ENCODE results near the gene BID.
"Not testable (repeated sequence)": the region's sequence is repeated elsewhere in the genome, so short reads cannot be mapped to it uniquely, and the experiment has no call there.

The BID gene

GRCh38 chr22:17705546-17705945, 68.7 kb downstream of the BID start:
- Histone ChIP-seq H3K36me3 (ENCODE audit: control insufficient read depth, insufficient read depth, low read length) (no peaks in the 10 kb centered on the region; the same call in 1 of the 2 replicates), H3K27me3 (replicated peaks; ENCODE audit: control insufficient read depth, insufficient read depth, low read length) (no peaks in the 10 kb centered on the region), H3K4me3 (replicated peaks; ENCODE audit: low read depth, low read length) (no peak overlapping the region)
- DNase-seq (ENCODE audit: extremely low read depth, insufficient read length): no peak
- TF ChIP-seq CTCF (IDR thresholded peaks at IDR 0.05; ENCODE audit: insufficient read depth, low read length, poor library complexity, severe bottlenecking): no peak

DNA sequence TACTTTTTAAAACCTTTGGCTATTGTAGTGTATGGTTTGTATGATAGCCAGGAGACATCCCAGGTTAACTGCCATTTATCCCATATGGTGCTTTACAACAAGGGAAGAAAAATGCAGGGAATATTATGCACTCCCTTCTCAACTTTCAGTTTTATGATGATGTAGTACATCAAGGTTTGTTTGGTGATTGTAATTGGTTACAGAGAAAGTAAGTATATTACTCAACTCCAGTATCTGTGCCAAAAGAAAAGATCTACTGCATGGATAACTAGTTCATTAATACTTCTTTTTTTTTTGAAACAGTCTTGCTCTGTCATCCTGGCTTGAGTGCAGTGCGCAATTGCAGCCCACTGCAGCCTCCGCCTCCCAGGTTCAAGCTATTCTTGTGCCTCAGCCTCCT, 70.5 kb downstream of the BID start:
- Histone ChIP-seq H3K27me3 (replicated peaks; ENCODE audit: control insufficient read depth, insufficient read depth, low read length) (no peaks in the 10 kb centered on the region), H3K36me3 (ENCODE audit: control insufficient read depth, insufficient read depth, low read length) (no peaks in the 10 kb centered on the region; the same call in 1 of the 2 replicates), H3K4me3 (replicated peaks; ENCODE audit: low read depth, low read length) (no peak overlapping the region)
- no peak for DNase-seq (ENCODE audit: extremely low read depth, insufficient read length)
- TF ChIP-seq CTCF (IDR thresholded peaks at IDR 0.05; ENCODE audit: insufficient read depth, low read length, poor library complexity, severe bottlenecking): no peak

GRCh38 chr22:17700778-17701177, 73.5 kb downstream of the BID start:
- DNase-seq (ENCODE audit: extremely low read depth, insufficient read length): no peak
- Histone ChIP-seq H3K27me3 (replicated peaks; ENCODE audit: control insufficient read depth, insufficient read depth, low read length) (no peaks in the 10 kb centered on the region), H3K4me3 (replicated peaks; ENCODE audit: low read depth, low read length) (no peak overlapping the region), H3K36me3 (ENCODE audit: control insufficient read depth, insufficient read depth, low read length) (no peaks in the 10 kb centered on the region; the same call in 1 of the 2 replicates)
- TF ChIP-seq CTCF (IDR thresholded peaks at IDR 0.05; ENCODE audit: insufficient read depth, low read length, poor library complexity, severe bottlenecking): no peak

GRCh38 chr22:17699696-17700340, 74.5 kb downstream of the BID start:
- H3K27me3 ChIP-seq (replicated peaks; ENCODE audit: control insufficient read depth, insufficient read depth, low read length): no peaks in the 10 kb centered on the region
- H3K36me3 ChIP-seq (ENCODE audit: control insufficient read depth, insufficient read depth, low read length): no peaks in the 10 kb centered on the region; the same call in 1 of the 2 replicates
- no peak for DNase-seq (ENCODE audit: extremely low read depth, insufficient read length)
- TF ChIP-seq CTCF (IDR thresholded peaks at IDR 0.05; ENCODE audit: insufficient read depth, low read length, poor library complexity, severe bottlenecking): no peak
- no peak overlapping the region for H3K4me3 ChIP-seq (replicated peaks; ENCODE audit: low read depth, low read length)

- Histone ChIP-seq H3K27me3 (replicated peaks; ENCODE audit: control insufficient read depth, insufficient read depth, low read length) (no peaks in the 10 kb centered on the region), H3K36me3 (ENCODE audit: control insufficient read depth, insufficient read depth, low read length) (no peaks in the 10 kb centered on the region; the same call in 1 of the 2 replicates), H3K4me3 (replicated peaks; ENCODE audit: low read depth, low read length) (no peak overlapping the region)
- no peak for DNase-seq (ENCODE audit: extremely low read depth, insufficient read length)
- no peak for TF ChIP-seq CTCF (IDR thresholded peaks at IDR 0.05; ENCODE audit: insufficient read depth, low read length, poor library complexity, severe bottlenecking)
These were observed 75.3 kb downstream of the BID start for GRCh38 chr22:17698948-17699347.

- not testable (repeated sequence) for H3K4me3 ChIP-seq (replicated peaks; ENCODE audit: low read depth, low read length); H3K27me3 ChIP-seq (replicated peaks; ENCODE audit: control insufficient read depth, insufficient read depth, low read length); DNase-seq (ENCODE audit: extremely low read depth, insufficient read length); H3K36me3 ChIP-seq (ENCODE audit: control insufficient read depth, insufficient read depth, low read length)
These were observed 76.0 kb downstream of the BID start for GRCh38 chr22:17698276-17698675.

DNA sequence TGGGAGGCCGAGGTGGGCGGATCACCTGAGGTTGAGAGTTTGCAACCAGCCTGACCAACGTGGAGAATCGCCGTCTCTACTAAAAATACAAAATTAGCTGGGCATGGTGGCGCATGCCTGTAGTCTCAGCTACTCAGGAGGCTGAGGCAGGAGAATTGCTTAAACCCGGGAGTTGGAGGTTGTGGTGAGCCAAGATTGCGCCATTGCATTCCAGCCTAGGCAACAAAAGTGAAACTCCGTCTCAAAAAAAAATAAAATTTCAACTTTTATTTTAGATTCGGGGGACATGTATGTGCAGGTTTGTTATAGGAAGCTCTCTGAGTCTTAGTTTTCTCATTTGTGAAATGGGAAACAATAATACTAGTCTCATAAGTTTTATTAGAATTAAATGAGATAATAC, 77.1 kb downstream of the BID start:
- not testable (repeated sequence) for H3K27me3 ChIP-seq (replicated peaks; ENCODE audit: control insufficient read depth, insufficient read depth, low read length); H3K36me3 ChIP-seq (ENCODE audit: control insufficient read depth, insufficient read depth, low read length); DNase-seq (ENCODE audit: extremely low read depth, insufficient read length); H3K4me3 ChIP-seq (replicated peaks; ENCODE audit: low read depth, low read length)

Measured in GM06990 (cell line).